A673 (cell line): ENCODE results near the gene WDHD1. TPM values are rescaled to one million over a fixed set of nuclear protein-coding genes. Genes with fewer than 3 reads are reported as not detected.
"Not testable (repeated sequence)": the region's sequence is repeated elsewhere in the genome, so short reads cannot be mapped to it uniquely, and the experiment has no call there.

Experiments
- BruUV-seq: library from RNA; stranded (reverse); fragments of 400-500 nt; replicated peaks from 2 replicates; lab custom pipeline; 2021; lab: Mats Ljungman, UMichigan
- CTCF ChIA-PET: fragments of 300-600 bp; sonication (Branson Sonifier 250); formaldehyde crosslinking; loops from one replicate; lab custom pipeline; 2022; ENCODE audit warnings: antibody characterized with exemption; lab: Charles Lee
- POLR2A ChIA-PET: fragments of 300-600 bp; sonication (Branson Sonifier 250); formaldehyde crosslinking; loops from one replicate; lab custom pipeline; 2022; ENCODE audit warnings: antibody characterized with exemption; ENCODE audit not compliant: low non-redundant PET; lab: Charles Lee
- DNase-seq: peaks from one replicate; pipeline ENCODE4 v3.0.0-alpha.2; 2015; ENCODE audit warnings: low spot score
- H3K27ac ChIP-seq: fragments of 200-600 bp; sonication (generic); 2 replicates; pipeline ENCODE4 v1.5.1; 2016; ENCODE audit warnings: mixed run types, low read depth, mild to moderate bottlenecking, mixed read lengths, antibody characterized with exemption, low read length; ENCODE audit not compliant: poor library complexity, severe bottlenecking
- H3K27me3 ChIP-seq: fragments of 200-600 bp; sonication (generic); replicated peaks from 2 replicates; pipeline ENCODE4 v1.6.1; 2017; ENCODE audit warnings: mixed run types, low read depth, mild to moderate bottlenecking, mixed read lengths, antibody characterized with exemption, low read length; ENCODE audit not compliant: insufficient read depth, poor library complexity
- H3K36me3 ChIP-seq: fragments of 200-600 bp; sonication (generic); 2 replicates; pipeline ENCODE4 v1.6.1; 2016; ENCODE audit warnings: mixed run types, mild to moderate bottlenecking, mixed read lengths, antibody characterized with exemption, low read length; ENCODE audit not compliant: insufficient read depth, poor library complexity, severe bottlenecking
- H3K4me1 ChIP-seq: fragments of 200-600 bp; sonication (generic); 2 replicates; pipeline ENCODE4 v1.6.1; 2017; ENCODE audit warnings: mixed run types, mild to moderate bottlenecking, mixed read lengths, antibody characterized with exemption, low read length; ENCODE audit not compliant: insufficient read depth, poor library complexity, severe bottlenecking
- H3K4me3 ChIP-seq: fragments of 200-600 bp; sonication (generic); 2 replicates; pipeline ENCODE4 v1.5.1; 2016; ENCODE audit warnings: low read depth, mixed run types, mild to moderate bottlenecking, mixed read lengths, low read length; ENCODE audit not compliant: poor library complexity, severe bottlenecking
- H3K9me3 ChIP-seq: fragments of 200-600 bp; sonication (generic); 2 replicates; pipeline ENCODE4 v1.6.1; 2016; ENCODE audit warnings: mixed run types, low read depth, mild to moderate bottlenecking, mixed read lengths, antibody characterized with exemption, low read length; ENCODE audit not compliant: poor library complexity, severe bottlenecking
- EZH2 ChIP-seq: fragments of 200-600 bp; sonication (generic); IDR thresholded peaks from 2 replicates; pipeline ENCODE4 v1.6.1; 2017; ENCODE audit warnings: borderline replicate concordance, low read depth, mild to moderate bottlenecking, mixed read lengths, antibody characterized with exemption, low read length; ENCODE audit not compliant: poor library complexity, severe bottlenecking
- intact Hi-C: fragments of 100-400 bp; cut with micrococcal nuclease; formaldehyde crosslinking; loops from one replicate; pipeline ENCODE4 v1.10.0; 2022; ENCODE audit not compliant: unreplicated experiment
- total RNA-seq: library from RNA; stranded (reverse); gene quantifications from 2 replicates; pipeline ENCODE4 v1.2.3, GENCODE V29; 2021
- TF ChIP-seq, protein P1 (sequence below): fragments of 300-800, 200-600 bp; sonication (generic); conservative IDR thresholded peaks from 2 replicates; pipeline ENCODE4 v1.5.1; 2017; ENCODE audit warnings: low read depth, mild to moderate bottlenecking, antibody characterized with exemption, low read length, moderate library complexity, mixed read lengths

WDHD1 gene
- total RNA-seq, 1 experiment from 2014 or later, result 52.7 TPM

- no peak for DNase-seq
- ChIA-PET POLR2A (no interaction called here), CTCF (no interaction called here)
- TF ChIP-seq EZH2, result no peak
- TF ChIP-seq, protein P1, sequence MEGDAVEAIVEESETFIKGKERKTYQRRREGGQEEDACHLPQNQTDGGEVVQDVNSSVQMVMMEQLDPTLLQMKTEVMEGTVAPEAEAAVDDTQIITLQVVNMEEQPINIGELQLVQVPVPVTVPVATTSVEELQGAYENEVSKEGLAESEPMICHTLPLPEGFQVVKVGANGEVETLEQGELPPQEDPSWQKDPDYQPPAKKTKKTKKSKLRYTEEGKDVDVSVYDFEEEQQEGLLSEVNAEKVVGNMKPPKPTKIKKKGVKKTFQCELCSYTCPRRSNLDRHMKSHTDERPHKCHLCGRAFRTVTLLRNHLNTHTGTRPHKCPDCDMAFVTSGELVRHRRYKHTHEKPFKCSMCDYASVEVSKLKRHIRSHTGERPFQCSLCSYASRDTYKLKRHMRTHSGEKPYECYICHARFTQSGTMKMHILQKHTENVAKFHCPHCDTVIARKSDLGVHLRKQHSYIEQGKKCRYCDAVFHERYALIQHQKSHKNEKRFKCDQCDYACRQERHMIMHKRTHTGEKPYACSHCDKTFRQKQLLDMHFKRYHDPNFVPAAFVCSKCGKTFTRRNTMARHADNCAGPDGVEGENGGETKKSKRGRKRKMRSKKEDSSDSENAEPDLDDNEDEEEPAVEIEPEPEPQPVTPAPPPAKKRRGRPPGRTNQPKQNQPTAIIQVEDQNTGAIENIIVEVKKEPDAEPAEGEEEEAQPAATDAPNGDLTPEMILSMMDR, result no peak
- Histone ChIP-seq H3K36me3 (peaks cover 31% of the 10 kb centered on the region), H3K4me3 (no peak overlapping the region), H3K9me3 (no peaks in the 10 kb centered on the region), H3K27ac (no peak overlapping the region), H3K4me1 (no peaks in the 10 kb centered on the region), H3K27me3 (no peaks in the 10 kb centered on the region)
- no TSS peak for BruUV-seq
- intact Hi-C loops, result no loop called here
Observed at GRCh38 chr14:54955143-54955542, 71.8 kb downstream of the WDHD1 start.

- H3K27me3 ChIP-seq, BruUV-seq, intact Hi-C loops, H3K4me1 ChIP-seq, POLR2A ChIA-PET, DNase-seq, H3K27ac ChIP-seq, CTCF ChIA-PET, H3K9me3 ChIP-seq, H3K4me3 ChIP-seq: not testable (repeated sequence)
- peaks cover 27% of the 10 kb centered on the region for H3K36me3 ChIP-seq
Observed at GRCh38 chr14:54953609-54954008, 73.3 kb downstream of the WDHD1 start.

DNA sequence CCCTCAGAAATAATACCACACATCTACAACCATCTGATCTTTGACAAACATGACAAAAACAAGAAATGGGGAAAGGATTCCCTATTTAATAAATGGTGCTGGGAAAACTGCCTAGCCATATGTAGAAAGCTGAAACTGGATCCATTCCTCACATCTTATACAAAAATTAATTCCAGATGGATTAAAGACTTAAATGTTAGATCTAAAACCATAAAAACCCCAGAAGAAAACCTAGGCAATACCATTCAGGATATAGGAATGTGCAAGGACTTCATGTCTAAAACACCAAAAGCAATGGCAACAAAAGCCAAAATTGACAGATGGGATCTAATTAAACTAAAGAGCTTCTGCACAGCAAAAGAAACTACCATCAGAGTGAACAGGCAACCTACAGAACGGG is 74.1 kb downstream of the WDHD1 start:
- DNase-seq, H3K4me3 ChIP-seq, H3K27ac ChIP-seq, POLR2A ChIA-PET, CTCF ChIA-PET, BruUV-seq, H3K4me1 ChIP-seq, intact Hi-C loops, H3K9me3 ChIP-seq, H3K27me3 ChIP-seq: not testable (repeated sequence)
- H3K36me3 ChIP-seq, result peaks cover 27% of the 10 kb centered on the region

DNA sequence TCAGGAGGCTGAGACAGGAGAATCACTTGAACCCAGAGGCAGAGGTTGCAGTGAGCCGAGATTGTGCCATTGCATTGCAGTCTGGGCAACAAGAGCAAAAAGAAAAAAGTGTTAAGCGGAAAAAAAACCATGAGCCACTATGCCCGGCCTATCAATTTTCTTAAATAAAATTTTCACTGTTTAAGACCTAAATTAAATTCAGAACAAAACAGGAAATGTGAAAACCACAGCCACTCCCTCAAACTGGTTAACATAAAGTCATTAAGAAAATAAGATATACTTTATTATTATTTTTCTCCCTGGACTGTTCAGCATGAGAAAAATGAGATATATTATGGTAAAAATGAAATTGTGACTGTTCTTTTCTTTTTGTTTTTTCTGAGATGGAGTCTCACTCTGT is 79.7 kb downstream of the WDHD1 start:
- no peak overlapping the region for H3K27ac ChIP-seq
- DNase-seq, result no peak
- CTCF ChIA-PET, result no interaction called here
- H3K9me3 ChIP-seq, result no peaks in the 10 kb centered on the region
- H3K27me3 ChIP-seq, result no peaks in the 10 kb centered on the region
- intact Hi-C loops, result no loop called here
- no peaks in the 10 kb centered on the region for H3K4me1 ChIP-seq
- TF ChIP-seq, protein P1, result no peak
- no peak for TF ChIP-seq EZH2
- H3K36me3 ChIP-seq, result no peaks in the 10 kb centered on the region
- POLR2A ChIA-PET, result no interaction called here
- no peak overlapping the region for H3K4me3 ChIP-seq
- no TSS peak for BruUV-seq
